Fibroblast of mammary gland (primary cell): ENCODE measurements around the gene CCDC187.
A peak's percentile ranks its signal among the peaks of the same experiment; 100 is the strongest.

Experiments used
- DNase-seq: peaks from one replicate; pipeline ENCODE4 v3.0.0-alpha.2; 2010; ENCODE audit warnings: low read depth
- H3K4me3 ChIP-seq: 2 replicates; pipeline ENCODE4 v1.5.1; 2011; ENCODE audit warnings: low read depth, mild to moderate bottlenecking, low read length, moderate library complexity; ENCODE audit not compliant: control insufficient read depth
- CTCF ChIP-seq: conservative IDR thresholded peaks from 2 replicates; pipeline ENCODE4 v1.5.1; 2011; ENCODE audit warnings: low read depth, low read length, inconsistent platforms; ENCODE audit not compliant: control insufficient read depth, insufficient read depth

Gene CCDC187

DNA sequence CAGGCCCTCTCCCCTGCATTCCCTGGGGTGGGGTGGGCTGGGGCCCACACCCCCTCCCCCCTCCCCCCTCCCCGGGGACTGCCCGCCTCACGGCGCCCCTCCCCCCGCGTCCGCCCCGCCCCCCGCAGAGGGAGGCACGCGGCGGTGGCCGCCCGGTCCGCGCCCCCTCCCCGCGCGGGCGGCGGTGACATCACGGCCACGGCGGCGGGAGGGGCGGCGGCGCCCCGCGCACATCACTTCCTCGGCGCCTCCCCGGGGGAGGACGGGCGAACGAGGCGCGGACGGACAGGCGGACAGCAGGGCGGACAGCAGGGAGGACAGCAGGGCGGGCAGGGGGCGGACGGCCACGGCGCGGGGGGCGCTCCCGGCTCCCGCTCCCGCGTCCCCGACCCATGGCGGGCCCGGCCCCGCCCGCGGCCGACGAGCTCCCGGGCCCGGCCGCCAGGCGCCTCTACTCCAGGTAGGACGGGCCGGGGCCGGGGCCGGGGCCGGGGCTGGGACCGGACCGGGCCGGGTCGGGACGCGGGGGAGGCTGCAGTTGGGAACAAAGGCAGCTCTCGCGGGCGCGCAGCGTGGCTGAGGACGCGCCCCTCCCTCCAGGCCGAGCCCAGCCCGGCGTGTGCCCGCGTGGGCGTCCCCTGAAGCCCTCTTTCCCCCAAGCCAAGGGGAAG, 23.5 kb upstream of the CCDC187 start, which contains the start of gene GPSM1:
Gene GPSM1 (plus strand): TSS at position 236 of the 671 bp plus-strand sequence. CDS start 157 bp downstream, at position 393.
- DNase-seq, result peak; percentile 41
- no peak for TF ChIP-seq CTCF
- H3K4me3 ChIP-seq, result peak within 1 kb of the TSS; percentile 77

DNA sequence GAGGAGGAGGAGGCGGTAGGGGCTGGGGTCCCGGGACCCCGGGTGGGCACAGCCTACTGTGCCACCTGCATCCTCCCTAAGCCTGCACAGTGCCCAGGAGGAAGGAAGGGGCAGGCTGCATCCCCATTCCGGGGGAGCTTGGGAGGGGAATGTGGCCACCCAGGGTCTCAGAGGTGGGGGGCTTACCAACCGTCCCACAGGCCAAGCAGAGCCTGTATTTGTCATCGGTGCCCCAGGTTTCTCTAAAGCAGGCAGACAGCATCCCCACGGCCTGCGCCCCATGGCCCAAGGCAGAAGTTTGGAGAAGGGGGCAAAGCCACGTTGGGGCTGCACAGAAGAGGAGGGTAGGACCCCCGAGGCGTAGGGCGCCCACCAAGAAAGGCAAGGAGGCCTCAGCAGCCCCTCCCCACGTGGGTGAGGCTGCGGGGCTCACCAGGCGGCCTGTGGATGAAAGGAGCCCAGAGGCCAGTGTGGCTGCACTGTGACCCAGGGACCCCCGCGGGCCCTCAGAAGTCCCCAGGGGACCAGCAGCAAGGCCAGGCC, 22.9 kb upstream of the CCDC187 start:
- no peak for TF ChIP-seq CTCF
- no peak for DNase-seq

DNA sequence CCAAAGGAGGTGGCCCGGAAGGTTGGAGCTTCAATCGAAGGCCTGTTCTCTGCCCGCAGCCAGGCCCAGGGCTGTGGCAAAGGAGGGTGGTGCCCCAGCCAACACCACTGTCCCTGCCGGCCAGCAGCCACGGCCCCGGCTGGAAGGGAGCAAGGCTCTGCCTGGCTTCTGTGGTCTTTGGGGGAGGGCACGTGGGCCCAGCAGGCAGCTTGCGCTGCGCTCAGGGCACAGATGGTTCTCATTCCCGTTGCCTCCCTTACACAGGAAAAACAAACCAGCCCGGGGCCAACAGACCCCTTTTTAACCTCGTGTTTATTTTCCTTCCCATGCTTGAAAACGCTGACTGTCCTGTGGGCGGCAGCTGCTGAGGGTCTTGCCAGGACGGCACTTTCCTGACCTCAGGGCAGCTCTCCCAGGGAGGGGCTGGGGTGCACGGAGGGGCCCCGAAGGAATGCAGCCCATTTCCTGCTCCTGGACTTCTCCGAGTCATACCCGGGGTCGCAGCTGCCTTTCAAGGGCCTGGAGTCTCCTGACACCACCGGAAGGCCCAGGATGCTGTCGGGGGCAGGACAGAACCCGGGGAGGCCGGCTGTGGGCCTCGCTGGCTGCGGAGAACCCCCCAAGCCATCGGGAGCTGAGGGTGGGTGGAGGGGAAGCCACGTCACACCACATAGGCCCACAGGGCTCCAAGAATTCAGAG, 22.3 kb upstream of the CCDC187 start:
- TF ChIP-seq CTCF, result no peak
- no peak overlapping the region for H3K4me3 ChIP-seq
- peak; percentile 82 for DNase-seq

More for the DNA sequence above, 22.9 kb upstream of the CCDC187 start:
- H3K4me3 ChIP-seq, result peak overlapping the region; percentile 17

DNA sequence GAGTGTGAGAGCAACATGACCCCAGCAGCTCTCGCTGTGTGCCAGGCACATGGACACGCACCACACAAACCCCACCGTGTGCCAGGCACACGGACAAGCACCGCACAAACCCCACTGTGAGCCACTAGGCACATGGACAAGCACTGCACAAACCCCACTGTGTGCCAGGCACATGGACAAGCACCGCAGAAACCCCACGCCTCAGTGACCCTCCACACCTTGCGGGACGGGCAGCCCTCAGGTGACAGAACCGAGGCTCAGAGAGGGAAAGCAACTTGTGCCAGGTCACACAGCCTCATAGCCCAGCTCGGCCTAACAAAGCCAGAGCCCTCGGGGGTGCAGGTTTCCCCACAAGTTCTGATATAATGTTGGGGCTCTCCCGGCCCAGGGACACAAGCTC, 21.5 kb upstream of the CCDC187 start:
- H3K4me3 ChIP-seq, result no peak overlapping the region
- DNase-seq, result no peak
- no peak for TF ChIP-seq CTCF

DNA sequence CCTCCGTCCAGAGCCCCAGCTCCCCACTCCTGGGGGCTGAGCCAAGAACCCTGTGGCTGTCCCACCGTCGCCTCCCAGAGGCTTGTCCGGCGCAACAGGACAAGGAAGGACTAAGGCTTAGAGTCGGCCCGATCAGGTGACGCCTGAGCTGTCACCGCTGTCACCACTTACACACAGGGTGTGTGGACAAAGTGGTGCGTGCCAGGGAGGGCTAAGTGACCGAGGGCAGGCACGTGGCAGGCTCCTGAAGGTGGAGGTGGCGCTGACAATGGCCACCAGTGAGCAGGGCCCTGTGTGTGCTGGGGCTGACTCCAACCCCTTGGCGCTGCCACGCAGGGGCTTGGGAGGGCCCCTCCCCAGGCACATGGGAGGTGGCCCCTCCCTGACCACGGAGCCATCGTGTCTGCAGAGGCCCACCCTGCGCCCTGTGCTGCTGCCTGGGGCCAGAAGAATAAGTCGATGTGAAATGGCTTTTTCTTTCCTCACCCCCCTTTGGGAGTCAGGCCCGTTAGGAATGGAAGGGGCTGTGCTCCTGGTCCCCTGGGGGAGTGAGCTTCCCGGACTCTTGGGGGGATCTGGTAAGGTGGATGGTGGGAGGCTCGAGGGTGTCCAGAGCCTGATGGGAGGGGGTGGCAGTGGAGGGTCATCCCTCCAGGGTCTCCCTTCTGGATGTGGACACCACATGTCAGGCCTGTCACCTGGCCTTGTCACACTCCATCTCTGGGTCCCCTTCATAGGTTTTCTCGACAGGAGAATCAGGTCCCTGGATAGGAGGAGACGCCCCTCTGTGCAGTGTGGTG, 20.8 kb upstream of the CCDC187 start:
- no peak overlapping the region for H3K4me3 ChIP-seq
- no peak for TF ChIP-seq CTCF
- no peak for DNase-seq

DNA sequence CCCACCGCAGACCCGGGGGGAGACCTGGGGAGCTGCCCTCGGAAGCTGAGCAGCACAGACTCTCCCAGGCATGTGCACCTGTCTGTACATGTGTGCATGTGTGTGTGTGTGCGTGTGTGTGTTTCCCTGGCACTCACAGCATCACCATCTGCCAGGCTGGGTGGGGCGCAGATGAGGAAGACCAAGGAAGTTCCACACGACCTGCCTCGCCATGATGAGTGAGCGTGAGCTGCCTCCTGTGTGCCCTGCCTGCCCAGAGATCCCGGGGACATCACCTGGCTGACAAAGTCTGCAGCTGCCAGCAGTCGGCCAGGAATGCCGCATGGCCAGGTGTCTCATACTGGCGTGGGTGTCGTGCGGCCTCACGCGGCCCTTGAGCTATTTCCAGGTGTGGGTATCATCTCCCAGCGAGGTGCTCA, 19.5 kb upstream of the CCDC187 start:
- no peak overlapping the region for H3K4me3 ChIP-seq

More for the DNA sequence above, 19.5 kb upstream of the CCDC187 start:
- no peak for DNase-seq
- TF ChIP-seq CTCF, result no peak
